Tibial nerve (tissue), 4 donors: Measurements from ENCODE around the gene OSGEP. TPM values are rescaled to one million over a fixed set of nuclear protein-coding genes. Genes with fewer than 3 reads are reported as not detected.

ENCODE experiments used
- DNase-seq, 2 donors: peaks; one replicate each; pipeline ENCODE4 v3.0.0-alpha.2; 2019; ENCODE audit warnings: low spot score in 2 of 2
- H3K27ac ChIP-seq, 4 donors: fragments of 200-600 bp; sonication (generic) in 3 of 4; one replicate each; pipeline ENCODE4 v1.5.1; 2017 to 2019; ENCODE audit warnings: mild to moderate bottlenecking in 1 of 4
- H3K27me3 ChIP-seq, 2 donors: fragments of 200-600 bp; sonication (generic) in 1 of 2; one replicate each; pipeline versions ENCODE4 v1.5.1 to v1.6.0; 2017 to 2019
- H3K36me3 ChIP-seq, 3 donors: fragments of 200-600 bp; sonication (generic); one replicate each; pipeline ENCODE4 v1.5.1; 2018 to 2019
- H3K4me1 ChIP-seq, 4 donors: fragments of 200-600 bp; sonication (generic) in 3 of 4; one replicate each; pipeline ENCODE4 v1.5.1; 2017 to 2019
- H3K4me3 ChIP-seq, 4 donors: fragments of 200-600 bp; sonication (generic) in 3 of 4; one replicate each; pipeline ENCODE4 v1.5.1; 2017 to 2019; ENCODE audit warnings: mild to moderate bottlenecking in 1 of 4, moderate library complexity in 1 of 4
- H3K9me3 ChIP-seq, 4 donors: fragments of 200-600 bp; sonication (generic) in 3 of 4; one replicate each; pipeline ENCODE4 v1.5.1; 2017 to 2019
- CTCF ChIP-seq, 5 experiments: fragments of 200-600 bp in 3 of 5; fragments of 450-650 bp in 2 of 5; sonication (generic) in 3 of 5; IDR thresholded peaks; one replicate each; pipeline ENCODE4 v1.5.1; 2016 to 2019; ENCODE audit warnings: antibody characterized with exemption in 5 of 5, mild to moderate bottlenecking in 3 of 5, moderate library complexity in 2 of 5
- EP300 ChIP-seq, 2 donors: sonication (generic); formaldehyde crosslinking; IDR thresholded peaks; one replicate each; pipeline ENCODE4 v1.6.1; 2017; ENCODE audit warnings: antibody characterized with exemption in 2 of 2, mild to moderate bottlenecking in 1 of 2
- POLR2A ChIP-seq, 2 donors: fragments of 450-650 bp; IDR thresholded peaks; one replicate each; pipeline ENCODE4 v1.6.1; 2017; ENCODE audit warnings: antibody characterized with exemption in 2 of 2, mild to moderate bottlenecking in 2 of 2, moderate library complexity in 2 of 2
- WGBS, 2 donors: methylation state at CpG; one replicate each; pipeline ENCODE4 v1.1.5; 2018; 5-methylcytosine and 5-hydroxymethylcytosine counted together
- total RNA-seq, 4 donors: library from RNA; depleted of rRNA; stranded (reverse); fragments of >200 nt; gene quantifications; one replicate each; pipeline ENCODE4 v1.1.0, GENCODE V29; 2016

The OSGEP gene
- total RNA-seq, 4 donors from 2014 or later = 58.4 to 115 (median 70.6) TPM

GRCh38 chr14:20428802-20429201 is 25.8 kb downstream of the OSGEP start:
- Histone ChIP-seq H3K9me3 (no peaks in the 10 kb centered on the region), H3K4me3 (no peak overlapping the region), H3K36me3 (peaks cover 0 to 3% (median 0%) of the 10 kb centered on the region in 3 donors), H3K27ac (no peak overlapping the region), H3K4me1 (peaks cover 0 to 29% (median 4%) of the 10 kb centered on the region in 4 donors), H3K27me3 (no peaks in the 10 kb centered on the region)
- DNase-seq = no peak
- WGBS, 2 donors = 8 to 41% methylated on average over 2 to 5 of the region's 5 CpGs
- TF ChIP-seq CTCF (IDR thresholded peaks at IDR 0.05) (no peak), EP300 (IDR thresholded peaks at IDR 0.05) (no peak), POLR2A (IDR thresholded peaks at IDR 0.05) (no peak)

GRCh38 chr14:20428010-20428365 is 26.6 kb downstream of the OSGEP start:
- TF ChIP-seq EP300 (IDR thresholded peaks at IDR 0.05) (no peak), POLR2A (IDR thresholded peaks at IDR 0.05) (no peak), CTCF (IDR thresholded peaks at IDR 0.05) (no peak)
- H3K4me3 ChIP-seq = no peak overlapping the region
- H3K27me3 ChIP-seq = no peaks in the 10 kb centered on the region
- peaks cover 0 to 27% (median 4%) of the 10 kb centered on the region in 4 donors for H3K4me1 ChIP-seq
- peak overlapping the region in 1 of 4 donors; percentile 45 for H3K27ac ChIP-seq
- peaks cover 0 to 3% (median 0%) of the 10 kb centered on the region in 3 donors for H3K36me3 ChIP-seq
- no peaks in the 10 kb centered on the region for H3K9me3 ChIP-seq
- no peak for DNase-seq
- WGBS, 2 donors = 66 to 70% methylated on average over 5 of the region's 5 CpGs

- Histone ChIP-seq H3K36me3 (peaks cover 0 to 3% (median 0%) of the 10 kb centered on the region in 3 donors), H3K27me3 (no peaks in the 10 kb centered on the region), H3K9me3 (no peaks in the 10 kb centered on the region), H3K4me1 (peaks cover 0 to 27% (median 4%) of the 10 kb centered on the region in 4 donors), H3K4me3 (no peak overlapping the region), H3K27ac (peak overlapping the region in 1 of 4 donors; percentile 45)
- no peak for DNase-seq
- WGBS, 2 donors = 64 to 74% methylated on average over 5 of the region's 5 CpGs
- TF ChIP-seq CTCF (IDR thresholded peaks at IDR 0.05) = no peak
- peak in 1 of 2 donors; percentile 20 for TF ChIP-seq EP300 (IDR thresholded peaks at IDR 0.05)
Measured at GRCh38 chr14:20427231-20428009, 27.2 kb downstream of the OSGEP start.

- TF ChIP-seq CTCF (IDR thresholded peaks at IDR 0.05) = no peak
- no peak for TF ChIP-seq EP300 (IDR thresholded peaks at IDR 0.05)
- no peak for TF ChIP-seq POLR2A (IDR thresholded peaks at IDR 0.05)
- no peak overlapping the region for H3K27ac ChIP-seq
- peaks cover 0 to 18% (median 4%) of the 10 kb centered on the region in 4 donors for H3K4me1 ChIP-seq
- no peaks in the 10 kb centered on the region for H3K27me3 ChIP-seq
- no peak overlapping the region for H3K4me3 ChIP-seq
- H3K9me3 ChIP-seq = no peaks in the 10 kb centered on the region
- no peak for DNase-seq
- peaks cover 0 to 3% (median 0%) of the 10 kb centered on the region in 3 donors for H3K36me3 ChIP-seq
- WGBS, 2 donors = 29 to 33% methylated on average over 2 of the region's 2 CpGs
Measured at GRCh38 chr14:20424851-20425250, 29.8 kb downstream of the OSGEP start.

- no peak for DNase-seq
- no peak overlapping the region for H3K27ac ChIP-seq
- no peaks in the 10 kb centered on the region for H3K36me3 ChIP-seq
- TF ChIP-seq CTCF (IDR thresholded peaks at IDR 0.05) = no peak
- no peak for TF ChIP-seq EP300 (IDR thresholded peaks at IDR 0.05)
- TF ChIP-seq POLR2A (IDR thresholded peaks at IDR 0.05) = no peak
- no peaks in the 10 kb centered on the region for H3K27me3 ChIP-seq
- no peaks in the 10 kb centered on the region for H3K9me3 ChIP-seq
- peaks cover 0 to 6% (median 0%) of the 10 kb centered on the region in 4 donors for H3K4me1 ChIP-seq
- no peak overlapping the region for H3K4me3 ChIP-seq
- WGBS, 2 donors = 38 to 48% methylated on average over 2 of the region's 2 CpGs
Measured at GRCh38 chr14:20422886-20423285, 31.7 kb downstream of the OSGEP start.
